Measurements from ENCODE around the gene DNLZ.

DNA sequence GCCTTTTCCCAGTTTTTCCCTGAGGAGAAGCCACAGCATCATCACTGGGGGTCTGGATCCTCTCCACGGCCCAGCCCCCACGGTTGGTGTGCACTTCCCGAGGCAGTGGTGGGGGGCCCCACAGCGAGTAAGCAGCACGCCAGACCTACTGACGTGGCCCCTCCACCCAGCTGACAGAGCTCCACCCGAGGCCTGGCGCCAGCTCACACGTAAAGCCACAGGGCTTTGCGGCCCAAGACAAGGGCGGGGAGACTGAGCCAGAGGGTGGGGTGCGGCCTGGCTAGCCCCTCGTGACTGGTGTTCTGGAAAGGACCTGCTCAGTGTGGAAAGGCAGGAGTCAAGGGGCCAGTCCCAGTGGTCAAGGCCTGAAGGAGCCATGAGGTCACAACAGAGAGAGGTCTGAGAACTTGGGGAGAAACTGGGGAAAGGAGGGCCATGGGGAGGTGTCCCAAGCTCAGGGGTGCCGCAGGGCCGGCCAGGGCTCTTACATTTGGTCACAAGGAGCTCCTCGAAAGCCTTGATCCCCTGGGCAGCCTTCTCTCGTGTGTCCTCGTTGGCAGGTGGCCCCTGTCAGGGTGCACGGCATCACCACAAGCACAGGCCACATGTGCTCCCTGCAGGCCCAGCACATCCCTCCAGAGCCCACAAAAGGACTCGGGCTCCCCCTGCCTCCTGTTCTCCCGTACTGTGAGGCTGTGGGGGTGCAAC is 30.9 kb upstream of the DNLZ start:
- TF ChIP-seq, protein P1, sequence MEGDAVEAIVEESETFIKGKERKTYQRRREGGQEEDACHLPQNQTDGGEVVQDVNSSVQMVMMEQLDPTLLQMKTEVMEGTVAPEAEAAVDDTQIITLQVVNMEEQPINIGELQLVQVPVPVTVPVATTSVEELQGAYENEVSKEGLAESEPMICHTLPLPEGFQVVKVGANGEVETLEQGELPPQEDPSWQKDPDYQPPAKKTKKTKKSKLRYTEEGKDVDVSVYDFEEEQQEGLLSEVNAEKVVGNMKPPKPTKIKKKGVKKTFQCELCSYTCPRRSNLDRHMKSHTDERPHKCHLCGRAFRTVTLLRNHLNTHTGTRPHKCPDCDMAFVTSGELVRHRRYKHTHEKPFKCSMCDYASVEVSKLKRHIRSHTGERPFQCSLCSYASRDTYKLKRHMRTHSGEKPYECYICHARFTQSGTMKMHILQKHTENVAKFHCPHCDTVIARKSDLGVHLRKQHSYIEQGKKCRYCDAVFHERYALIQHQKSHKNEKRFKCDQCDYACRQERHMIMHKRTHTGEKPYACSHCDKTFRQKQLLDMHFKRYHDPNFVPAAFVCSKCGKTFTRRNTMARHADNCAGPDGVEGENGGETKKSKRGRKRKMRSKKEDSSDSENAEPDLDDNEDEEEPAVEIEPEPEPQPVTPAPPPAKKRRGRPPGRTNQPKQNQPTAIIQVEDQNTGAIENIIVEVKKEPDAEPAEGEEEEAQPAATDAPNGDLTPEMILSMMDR (IDR thresholded peaks at IDR 0.05) = no peak
- no peak for TF ChIP-seq EZH2 (IDR thresholded peaks at IDR 0.05; ENCODE audit: borderline replicate concordance, insufficient read depth, low read depth, low read length, poor library complexity, severe bottlenecking)
